ENCODE data around the gene SLC15A1.

DNA sequence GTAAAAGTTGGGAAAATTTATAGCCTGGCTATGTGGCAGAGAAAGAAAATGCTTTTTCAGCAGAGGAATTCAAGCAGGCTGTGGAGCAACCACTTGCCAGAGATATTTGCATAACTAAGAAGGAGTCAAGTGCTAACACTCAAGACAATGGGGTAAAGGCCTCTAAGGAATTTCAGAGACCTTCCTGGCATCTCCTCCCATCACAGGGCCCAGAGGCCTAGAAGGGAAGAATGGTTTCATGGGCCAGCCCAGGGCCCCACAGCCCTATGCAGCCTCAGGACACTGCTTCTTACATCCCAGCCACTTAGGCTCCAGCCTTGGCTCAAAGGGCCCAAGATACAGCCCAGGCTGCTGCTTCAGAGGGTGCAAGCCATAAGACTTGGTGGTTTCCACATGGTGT lies 14.3 kb downstream of the SLC15A1 start:
- TF ChIP-seq CTCF (optimal IDR thresholded peaks at IDR 0.05 in 1 of 3, IDR thresholded peaks at IDR 0.05 in 1 of 3, conservative IDR thresholded peaks at IDR 0.05 in 1 of 3; ENCODE audit: extremely low read depth in 1 of 3, insufficient read depth in 2 of 3, low read length in 3 of 3) (no peak), EZH2 (IDR thresholded peaks at IDR 0.05; ENCODE audit: low read length) (no peak)

Measured in keratinocyte (primary cell).